AG04449 (cell line): ENCODE data around the gene VWC2.

ENCODE experiments used
- CTCF ChIA-PET: fragments of 350-600 bp; formaldehyde crosslinking; extraction: SDS; loops from one replicate; lab custom pipeline; 2021; ENCODE audit warnings: antibody characterized with exemption; lab: Yijun Ruan, JAX
- POLR2A ChIA-PET: fragments of 400-600, 350-600 bp; formaldehyde crosslinking; extraction: SDS; loops from one replicate; lab custom pipeline; 2020; ENCODE audit warnings: antibody characterized with exemption, inconsistent platforms; lab: Yijun Ruan, JAX
- DNase-seq: peaks from one replicate; pipeline ENCODE4 v3.0.0-alpha.2; 2010; ENCODE audit warnings: low read depth, low spot score
- H3K4me3 ChIP-seq: 2 replicates; pipeline ENCODE4 v1.5.1; 2011; ENCODE audit warnings: low read depth, mild to moderate bottlenecking, control low read depth, low read length
- TF ChIP-seq, protein P1 (sequence below): IDR thresholded peaks from one replicate; pipeline ENCODE4 v1.5.1; 2011; ENCODE audit warnings: mild to moderate bottlenecking, moderate library complexity, low read length, control low read depth, inconsistent platforms; ENCODE audit not compliant: insufficient read depth; ENCODE audit errors: missing control alignments

The VWC2 gene

DNA sequence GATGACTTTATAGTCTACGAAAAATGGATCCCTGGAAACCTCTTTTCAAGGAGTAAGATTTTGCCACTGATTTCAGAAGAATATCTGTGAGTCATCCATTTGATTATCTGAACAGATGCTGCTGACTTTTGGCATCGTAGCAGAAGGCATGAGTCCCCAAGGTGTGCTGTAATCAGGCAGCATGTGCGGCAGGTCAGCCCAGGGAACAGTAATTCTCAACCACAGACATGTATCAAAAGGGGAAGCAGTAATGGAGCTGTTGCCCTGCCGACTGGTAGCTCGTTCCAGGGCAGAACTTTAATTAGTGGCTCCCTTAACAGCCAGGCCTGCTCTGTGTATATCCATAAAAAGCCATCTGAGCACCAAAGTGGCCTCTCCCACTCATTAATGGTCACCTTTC is 5.7 kb upstream of the VWC2 start:
- DNase-seq: no peak
- TF ChIP-seq, protein P1, sequence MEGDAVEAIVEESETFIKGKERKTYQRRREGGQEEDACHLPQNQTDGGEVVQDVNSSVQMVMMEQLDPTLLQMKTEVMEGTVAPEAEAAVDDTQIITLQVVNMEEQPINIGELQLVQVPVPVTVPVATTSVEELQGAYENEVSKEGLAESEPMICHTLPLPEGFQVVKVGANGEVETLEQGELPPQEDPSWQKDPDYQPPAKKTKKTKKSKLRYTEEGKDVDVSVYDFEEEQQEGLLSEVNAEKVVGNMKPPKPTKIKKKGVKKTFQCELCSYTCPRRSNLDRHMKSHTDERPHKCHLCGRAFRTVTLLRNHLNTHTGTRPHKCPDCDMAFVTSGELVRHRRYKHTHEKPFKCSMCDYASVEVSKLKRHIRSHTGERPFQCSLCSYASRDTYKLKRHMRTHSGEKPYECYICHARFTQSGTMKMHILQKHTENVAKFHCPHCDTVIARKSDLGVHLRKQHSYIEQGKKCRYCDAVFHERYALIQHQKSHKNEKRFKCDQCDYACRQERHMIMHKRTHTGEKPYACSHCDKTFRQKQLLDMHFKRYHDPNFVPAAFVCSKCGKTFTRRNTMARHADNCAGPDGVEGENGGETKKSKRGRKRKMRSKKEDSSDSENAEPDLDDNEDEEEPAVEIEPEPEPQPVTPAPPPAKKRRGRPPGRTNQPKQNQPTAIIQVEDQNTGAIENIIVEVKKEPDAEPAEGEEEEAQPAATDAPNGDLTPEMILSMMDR: no peak
- CTCF ChIA-PET: no interaction called here
- H3K4me3 ChIP-seq: no peak overlapping the region
- POLR2A ChIA-PET: no interaction called here

DNA sequence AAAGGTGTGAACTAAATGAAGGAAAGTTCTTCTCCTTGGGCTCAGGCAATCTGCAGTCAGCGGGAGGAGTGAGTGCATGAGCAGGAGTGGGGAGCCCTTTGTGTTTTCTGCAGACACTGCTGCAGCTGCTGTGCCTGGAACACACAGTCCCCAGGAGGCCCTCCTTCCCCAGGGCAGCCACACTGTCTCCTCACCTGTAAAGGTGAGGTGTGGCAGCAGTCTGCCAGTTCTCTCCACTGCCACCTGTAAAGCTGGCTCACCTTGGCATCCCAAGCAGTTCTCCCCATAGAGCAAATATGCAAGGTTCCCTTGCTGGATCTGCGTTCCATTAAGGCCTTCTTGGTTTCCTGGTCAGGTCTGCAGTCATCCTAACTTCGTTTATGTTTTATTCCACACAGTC is 5.2 kb upstream of the VWC2 start:
- TF ChIP-seq, protein P1: no peak
- POLR2A ChIA-PET: no interaction called here
- H3K4me3 ChIP-seq: no peak overlapping the region
- CTCF ChIA-PET: no interaction called here
- no peak for DNase-seq

DNA sequence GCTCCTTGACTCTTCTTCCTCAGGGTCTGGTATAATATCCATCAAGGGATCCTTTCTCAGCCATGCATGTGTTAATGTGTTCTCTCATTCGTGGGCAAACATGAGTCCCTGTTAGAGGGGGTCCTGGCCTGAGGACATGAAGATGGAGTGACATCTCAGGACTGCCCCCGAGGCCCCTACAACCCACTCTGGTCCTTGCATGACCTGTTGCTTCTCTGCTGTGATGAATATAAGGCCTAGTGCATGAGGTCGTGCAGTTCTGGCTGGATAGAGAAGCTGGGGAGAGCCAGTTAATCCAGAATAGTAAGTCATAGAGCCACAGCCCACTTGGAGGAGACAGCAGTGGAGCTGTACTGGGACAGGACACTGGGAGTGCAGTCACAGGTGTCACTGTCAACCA is 4.6 kb upstream of the VWC2 start:
- no peak for DNase-seq
- H3K4me3 ChIP-seq: no peak overlapping the region
- CTCF ChIA-PET: no interaction called here
- TF ChIP-seq, protein P1: no peak
- POLR2A ChIA-PET: no interaction called here

DNA sequence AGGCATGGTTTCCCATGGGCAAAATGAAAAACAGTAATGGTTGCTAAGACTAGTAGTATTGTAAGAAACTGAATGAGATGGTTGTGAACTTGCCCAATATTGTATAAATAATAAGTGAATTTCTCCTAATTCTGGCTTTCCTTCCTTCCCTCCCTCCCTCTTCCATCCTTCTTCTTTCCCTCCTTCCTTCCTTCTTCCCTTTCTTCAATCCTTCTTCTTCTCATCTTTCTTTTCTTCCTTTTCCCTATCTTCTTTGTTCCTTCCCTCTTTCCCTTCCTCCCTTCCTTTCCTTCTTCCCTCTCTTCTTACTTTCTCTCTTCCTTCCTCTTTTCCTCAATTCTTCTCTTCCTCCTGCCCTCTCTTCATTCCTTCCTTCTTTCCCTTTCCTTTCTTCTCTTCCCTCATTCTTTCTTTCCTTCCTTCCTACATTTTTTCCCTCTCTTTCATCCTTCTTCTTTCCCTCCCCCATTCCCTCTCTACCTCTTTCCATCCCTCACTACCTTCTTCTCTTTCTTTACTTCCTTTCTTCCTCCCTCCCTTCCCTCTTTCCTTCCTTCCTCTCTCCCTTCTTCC is 4.1 kb upstream of the VWC2 start:
- TF ChIP-seq, protein P1: no peak
- H3K4me3 ChIP-seq: no peak overlapping the region
- CTCF ChIA-PET: no interaction called here
- no peak for DNase-seq
- POLR2A ChIA-PET: no interaction called here

DNA sequence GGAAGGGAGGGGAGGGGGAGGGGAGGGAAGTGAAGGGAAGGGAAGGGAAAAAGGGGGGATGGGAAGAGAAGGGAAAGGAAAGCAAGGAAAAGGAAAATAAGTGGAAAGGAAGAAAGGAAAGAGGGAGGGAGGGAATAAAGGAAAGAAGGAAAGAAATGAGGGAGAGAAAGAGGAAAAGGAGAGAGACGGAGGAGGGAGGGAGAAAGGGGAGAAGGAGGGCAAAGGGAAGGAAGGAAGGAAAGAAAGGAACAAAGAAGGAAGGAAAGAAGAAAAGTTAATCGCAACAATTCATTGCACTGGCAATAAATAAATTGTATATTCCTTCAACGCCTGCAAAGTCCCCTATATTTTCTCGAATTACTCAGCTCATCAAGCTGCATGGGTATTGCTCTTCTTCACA is 2.6 kb upstream of the VWC2 start:
- no peak for DNase-seq
- H3K4me3 ChIP-seq: no peak overlapping the region
- TF ChIP-seq, protein P1: no peak
- ChIA-PET POLR2A (no interaction called here), CTCF (no interaction called here)

DNA sequence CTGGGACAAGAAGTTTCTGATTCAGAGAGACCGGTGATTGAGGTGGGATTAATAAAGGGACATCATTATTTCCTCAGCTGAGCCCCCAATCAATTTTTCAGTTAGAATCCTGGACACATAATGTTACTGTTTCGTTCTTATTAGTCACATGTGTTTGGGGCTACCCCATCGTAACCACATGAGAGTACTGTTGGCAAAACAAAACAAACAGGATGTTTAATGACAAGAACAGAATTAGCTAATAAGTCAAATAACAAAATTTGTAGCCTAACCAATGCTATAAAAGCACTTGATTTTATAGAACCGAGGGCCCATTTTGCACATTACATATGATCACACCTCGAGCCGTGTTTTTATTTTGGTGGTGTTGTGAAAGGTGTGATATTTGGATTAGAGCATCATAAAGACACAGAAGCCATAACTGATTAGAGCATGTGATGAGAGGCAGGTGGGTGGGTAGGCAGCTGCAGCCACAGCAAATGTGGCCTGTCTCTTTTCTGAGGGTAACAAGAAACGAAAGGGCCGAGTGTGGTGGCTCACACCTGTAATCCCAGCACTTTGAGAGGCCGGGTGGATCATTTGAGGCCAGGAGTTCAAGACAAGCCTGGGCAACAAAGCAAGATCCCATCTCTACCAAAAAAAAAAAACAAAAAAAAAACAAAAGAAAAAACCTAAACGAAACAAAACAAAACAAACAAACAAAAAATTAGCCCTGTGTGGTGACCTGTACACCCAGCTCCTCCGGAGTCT is 1.8 kb upstream of the VWC2 start:
- CTCF ChIA-PET: no interaction called here
- no peak for DNase-seq
- TF ChIP-seq, protein P1: no peak
- POLR2A ChIA-PET: no interaction called here
- no peak overlapping the region for H3K4me3 ChIP-seq
